Measurements from ENCODE around the gene PSMC1.
A peak's percentile ranks its signal among the peaks of the same experiment; 100 is the strongest.
"Not testable (repeated sequence)": the region's sequence is repeated elsewhere in the genome, so short reads cannot be mapped to it uniquely, and the experiment has no call there.

Gene PSMC1

GRCh38 chr14:90242444-90242843, 13.9 kb upstream of the PSMC1 start:
- CTCF ChIA-PET = no interaction called here
- POLR2A ChIA-PET = no interaction called here
- no peak for DNase-seq (ENCODE audit: low read depth, low spot score)

GRCh38 chr14:90246936-90247335, 9.4 kb upstream of the PSMC1 start:
- no peak for DNase-seq (ENCODE audit: low read depth, low spot score)
- CTCF ChIA-PET = interaction anchor here (1.0 to 1.4 kb wide), 2 partner anchors 11 to 274 kb away, joined by 4 to 5 read pairs; no protein-coding TSS in a partner anchor
- H3K4me3 ChIP-seq (ENCODE audit: low read depth, low read length) = no peak overlapping the region
- POLR2A ChIA-PET = no interaction called here
- no peak for TF ChIP-seq CTCF (IDR thresholded peaks at IDR 0.05; ENCODE audit: insufficient read depth, low read length, missing control alignments)

More at GRCh38 chr14:90242444-90242843, 13.9 kb upstream of the PSMC1 start:
- TF ChIP-seq CTCF (IDR thresholded peaks at IDR 0.05; ENCODE audit: insufficient read depth, low read length, missing control alignments) = no peak
- no peak overlapping the region for H3K4me3 ChIP-seq (ENCODE audit: low read depth, low read length)

GRCh38 chr14:90247441-90247840, 8.9 kb upstream of the PSMC1 start:
- CTCF ChIA-PET = interaction anchor here (1.0 to 1.4 kb wide), 2 partner anchors 12 to 275 kb away, joined by 4 to 5 read pairs; no protein-coding TSS in a partner anchor
- DNase-seq (ENCODE audit: low read depth, low spot score); H3K4me3 ChIP-seq (ENCODE audit: low read depth, low read length); POLR2A ChIA-PET: not testable (repeated sequence)

GRCh38 chr14:90248594-90248993, 7.8 kb upstream of the PSMC1 start:
- no peak overlapping the region for H3K4me3 ChIP-seq (ENCODE audit: low read depth, low read length)
- ChIA-PET POLR2A (no interaction called here), CTCF (no interaction called here)
- no peak for DNase-seq (ENCODE audit: low read depth, low spot score)
- TF ChIP-seq CTCF (IDR thresholded peaks at IDR 0.05; ENCODE audit: insufficient read depth, low read length, missing control alignments) = no peak

GRCh38 chr14:90253826-90254225, 2.5 kb upstream of the PSMC1 start:
- ChIA-PET POLR2A (no interaction called here), CTCF (interaction anchor here (2.3 kb wide), 1 partner anchor 19 kb away, joined by 8 read pairs; no protein-coding TSS in a partner anchor)
- DNase-seq (ENCODE audit: low read depth, low spot score) = no peak
- H3K4me3 ChIP-seq (ENCODE audit: low read depth, low read length) = no peak overlapping the region
- no peak for TF ChIP-seq CTCF (IDR thresholded peaks at IDR 0.05; ENCODE audit: insufficient read depth, low read length, missing control alignments)

GRCh38 chr14:90255871-90256270, 482 bp upstream of the PSMC1 start:
- DNase-seq (ENCODE audit: low read depth, low spot score) = no peak
- H3K4me3 ChIP-seq (ENCODE audit: low read depth, low read length) = peak overlapping the region; percentile 80
- CTCF ChIA-PET = interaction anchor here (1.1 to 3.8 kb wide), 4 partner anchors 9 to 283 kb away, joined by 3 to 25 read pairs (median 11); no protein-coding TSS in a partner anchor
- TF ChIP-seq CTCF (IDR thresholded peaks at IDR 0.05; ENCODE audit: insufficient read depth, low read length, missing control alignments) = no peak
- POLR2A ChIA-PET = interaction anchor here (1.5 kb wide), 1 partner anchor 25 kb away, joined by 5 read pairs; no protein-coding TSS in a partner anchor

All from AG04449 (cell line).